ENCODE data around the gene NXN. TPM values are rescaled to one million over a fixed set of nuclear protein-coding genes. Genes with fewer than 3 reads are reported as not detected.

The NXN gene
- polyA plus RNA-seq, 1 of the 3 experiments (the other 2 are of a cell fraction), result 23.9 TPM

DNA sequence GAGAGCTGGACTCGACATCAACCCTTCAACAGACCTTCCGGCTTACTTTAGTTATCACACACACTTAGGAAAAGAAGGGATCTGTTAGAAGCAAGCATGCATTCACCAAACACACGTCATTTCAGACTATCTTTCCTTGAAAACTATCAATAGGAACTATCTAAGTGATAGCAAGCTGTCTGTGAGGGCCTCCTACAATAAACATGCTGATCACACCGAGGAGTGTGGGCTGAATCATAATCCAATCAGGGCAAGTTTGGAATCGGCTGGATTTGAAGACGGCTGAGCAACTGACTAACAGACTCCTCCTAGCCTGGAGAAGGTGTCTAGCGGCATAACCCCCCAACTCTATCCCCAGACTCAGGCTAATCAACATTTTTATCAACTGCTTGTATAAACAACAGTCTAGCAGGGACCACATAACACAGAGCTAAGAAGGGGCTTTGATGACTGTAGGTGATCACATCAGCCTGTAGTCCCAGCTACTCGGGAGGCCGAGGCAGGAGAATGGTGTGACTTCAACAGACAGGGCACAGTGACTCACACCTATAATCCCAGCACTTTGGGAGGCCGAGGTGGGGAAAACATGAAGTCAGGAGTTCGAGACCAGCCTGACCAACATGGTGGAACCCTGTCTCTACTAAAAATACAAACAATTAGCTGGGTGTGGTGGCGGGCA, 14.1 kb downstream of the NXN start:
- no peak overlapping the region for H3K9ac ChIP-seq
- POLR2A ChIA-PET, result no interaction called here

GRCh38 chr17:964876-965275, 14.7 kb downstream of the NXN start:
- Histone ChIP-seq H3K9ac (no peak overlapping the region), H3K9me3 (no peaks in the 10 kb centered on the region), H4K20me1 (ENCODE audit: insufficient read depth) (peaks cover 27% of the 10 kb centered on the region; the same call in 1 of the 2 replicates), H3K4me1 (ENCODE audit: control insufficient read depth in 1 of 2, insufficient read depth in 2 of 2, low read depth in 1 of 2, low read length in 1 of 2) (peaks cover 0 to 5% of the 10 kb centered on the region in 2 experiments; a peak in 1 of 4 replicates), H3K79me2 (ENCODE audit: insufficient read depth) (peaks cover 13% of the 10 kb centered on the region), H3K27me3 (ENCODE audit: insufficient read depth) (peaks cover 73% of the 10 kb centered on the region), H3F3A (replicated peaks; ENCODE audit: insufficient read depth) (no peaks in the 10 kb centered on the region), H3K4me3 (ENCODE audit: low read depth in 2 of 2, low read length in 1 of 2) (no peak overlapping the region), H2AFZ (ENCODE audit: low read depth) (no peak overlapping the region), H3K9me2 (no peaks in the 10 kb centered on the region), H3K4me2 (no peak overlapping the region), H3K27ac (ENCODE audit: low read depth in 2 of 2, low read length in 1 of 2) (no peak overlapping the region; a peak in 1 of 4 replicates), H3K36me3 (replicated peaks in 1 of 2; ENCODE audit: control insufficient read depth in 1 of 2, insufficient read depth in 2 of 2, low read length in 1 of 2) (no peaks in the 10 kb centered on the region)
- ChIA-PET CTCF (interaction anchor here (0.9 to 1.7 kb wide), 6 partner anchors 9 to 170 kb away, joined by 3 to 6 read pairs (median 4); partner anchors contain the start of gene NXN), POLR2A (no interaction called here)
- peak; percentile 59 for DNase-seq
- 59% methylated on average over 14 of the region's 14 CpGs for WGBS (ENCODE audit: low lambda C conversion rate)
- TF ChIP-seq, protein P1, sequence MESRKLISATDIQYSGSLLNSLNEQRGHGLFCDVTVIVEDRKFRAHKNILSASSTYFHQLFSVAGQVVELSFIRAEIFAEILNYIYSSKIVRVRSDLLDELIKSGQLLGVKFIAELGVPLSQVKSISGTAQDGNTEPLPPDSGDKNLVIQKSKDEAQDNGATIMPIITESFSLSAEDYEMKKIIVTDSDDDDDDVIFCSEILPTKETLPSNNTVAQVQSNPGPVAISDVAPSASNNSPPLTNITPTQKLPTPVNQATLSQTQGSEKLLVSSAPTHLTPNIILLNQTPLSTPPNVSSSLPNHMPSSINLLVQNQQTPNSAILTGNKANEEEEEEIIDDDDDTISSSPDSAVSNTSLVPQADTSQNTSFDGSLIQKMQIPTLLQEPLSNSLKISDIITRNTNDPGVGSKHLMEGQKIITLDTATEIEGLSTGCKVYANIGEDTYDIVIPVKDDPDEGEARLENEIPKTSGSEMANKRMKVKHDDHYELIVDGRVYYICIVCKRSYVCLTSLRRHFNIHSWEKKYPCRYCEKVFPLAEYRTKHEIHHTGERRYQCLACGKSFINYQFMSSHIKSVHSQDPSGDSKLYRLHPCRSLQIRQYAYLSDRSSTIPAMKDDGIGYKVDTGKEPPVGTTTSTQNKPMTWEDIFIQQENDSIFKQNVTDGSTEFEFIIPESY (IDR thresholded peaks at IDR 0.05; ENCODE audit: borderline replicate concordance, low read depth), result no peak
- no peak for TF ChIP-seq TAF1 (IDR thresholded peaks at IDR 0.05; ENCODE audit: borderline replicate concordance, low read depth, low read length)
- TF ChIP-seq USF2 (IDR thresholded peaks at IDR 0.05; ENCODE audit: borderline replicate concordance, low read depth, low read length), result no peak
- TF ChIP-seq ELF1 (IDR thresholded peaks at IDR 0.05), result no peak
- TF ChIP-seq GABPA (IDR thresholded peaks at IDR 0.05; ENCODE audit: low read depth), result no peak
- TF ChIP-seq PBX3 (IDR thresholded peaks at IDR 0.05), result no peak
- TF ChIP-seq POLR2AphosphoS5 (IDR thresholded peaks at IDR 0.05; ENCODE audit: low read depth, low read length), result no peak
- no peak for TF ChIP-seq FOXJ3 (CRISPR knock-in tag; IDR thresholded peaks at IDR 0.05)
- no peak for TF ChIP-seq MXI1 (IDR thresholded peaks at IDR 0.05; ENCODE audit: low read depth, low read length)
- TF ChIP-seq RAD21 (IDR thresholded peaks at IDR 0.05; ENCODE audit: low read length), result no peak
- no peak for TF ChIP-seq CTCF (IDR thresholded peaks at IDR 0.05)
- TF ChIP-seq TCF12 (IDR thresholded peaks at IDR 0.05), result no peak
- TF ChIP-seq SMC3 (IDR thresholded peaks at IDR 0.05; ENCODE audit: low read depth, low read length), result no peak
- TF ChIP-seq, protein P2, sequence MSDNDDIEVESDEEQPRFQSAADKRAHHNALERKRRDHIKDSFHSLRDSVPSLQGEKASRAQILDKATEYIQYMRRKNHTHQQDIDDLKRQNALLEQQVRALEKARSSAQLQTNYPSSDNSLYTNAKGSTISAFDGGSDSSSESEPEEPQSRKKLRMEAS (IDR thresholded peaks at IDR 0.05; ENCODE audit: low read depth), result no peak
- no peak for TF ChIP-seq RFX5 (IDR thresholded peaks at IDR 0.05; ENCODE audit: low read length)
- TF ChIP-seq, protein P3, sequence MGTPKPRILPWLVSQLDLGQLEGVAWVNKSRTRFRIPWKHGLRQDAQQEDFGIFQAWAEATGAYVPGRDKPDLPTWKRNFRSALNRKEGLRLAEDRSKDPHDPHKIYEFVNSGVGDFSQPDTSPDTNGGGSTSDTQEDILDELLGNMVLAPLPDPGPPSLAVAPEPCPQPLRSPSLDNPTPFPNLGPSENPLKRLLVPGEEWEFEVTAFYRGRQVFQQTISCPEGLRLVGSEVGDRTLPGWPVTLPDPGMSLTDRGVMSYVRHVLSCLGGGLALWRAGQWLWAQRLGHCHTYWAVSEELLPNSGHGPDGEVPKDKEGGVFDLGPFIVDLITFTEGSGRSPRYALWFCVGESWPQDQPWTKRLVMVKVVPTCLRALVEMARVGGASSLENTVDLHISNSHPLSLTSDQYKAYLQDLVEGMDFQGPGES (IDR thresholded peaks at IDR 0.05; ENCODE audit: low read depth, low read length), result no peak

More for the DNA sequence above, 14.1 kb downstream of the NXN start:
- peaks cover 77% of the 10 kb centered on the region for H3K27me3 ChIP-seq (ENCODE audit: insufficient read depth)
- H3K36me3 ChIP-seq (replicated peaks in 1 of 2; ENCODE audit: control insufficient read depth in 1 of 2, insufficient read depth in 2 of 2, low read length in 1 of 2), result no peaks in the 10 kb centered on the region
- WGBS (ENCODE audit: low lambda C conversion rate), result 45% methylated on average over 12 of the region's 12 CpGs
- no peak overlapping the region for H2AFZ ChIP-seq (ENCODE audit: low read depth)
- H3K9me2 ChIP-seq, result no peaks in the 10 kb centered on the region
- peaks cover 29% of the 10 kb centered on the region; the same call in 1 of the 2 replicates for H4K20me1 ChIP-seq (ENCODE audit: insufficient read depth)
- H3F3A ChIP-seq (replicated peaks; ENCODE audit: insufficient read depth), result no peaks in the 10 kb centered on the region
- no peak overlapping the region; a peak in 1 of 4 replicates for H3K27ac ChIP-seq (ENCODE audit: low read depth in 2 of 2, low read length in 1 of 2)
- H3K4me2 ChIP-seq, result no peak overlapping the region
- DNase-seq, result no peak
- CTCF ChIA-PET, result interaction anchor here (0.9 to 1.7 kb wide), 6 partner anchors 9 to 170 kb away, joined by 3 to 6 read pairs (median 4); partner anchors contain the start of gene NXN
- TF ChIP-seq POLR2AphosphoS5 (IDR thresholded peaks at IDR 0.05; ENCODE audit: low read depth, low read length) (no peak), USF2 (IDR thresholded peaks at IDR 0.05; ENCODE audit: borderline replicate concordance, low read depth, low read length) (no peak), RFX5 (IDR thresholded peaks at IDR 0.05; ENCODE audit: low read length) (no peak)
- H3K4me3 ChIP-seq (ENCODE audit: low read depth in 2 of 2, low read length in 1 of 2), result no peak overlapping the region
- H3K79me2 ChIP-seq (ENCODE audit: insufficient read depth), result peaks cover 12% of the 10 kb centered on the region
- peaks cover 0 to 5% of the 10 kb centered on the region in 2 experiments; a peak in 1 of 4 replicates for H3K4me1 ChIP-seq (ENCODE audit: control insufficient read depth in 1 of 2, insufficient read depth in 2 of 2, low read depth in 1 of 2, low read length in 1 of 2)
- no peaks in the 10 kb centered on the region for H3K9me3 ChIP-seq
